ENCODE data around the gene ATP6V1B1. TPM values are rescaled to one million over a fixed set of nuclear protein-coding genes. Genes with fewer than 3 reads are reported as not detected.

Gene ATP6V1B1
- total RNA-seq, 1 experiment from 2014 or later = not detected

- H3K27me3 Mint-ChIP-seq (ENCODE audit: low read depth) = peaks cover 21% of the 10 kb centered on the region
- POLR2A ChIA-PET = no interaction called here
- CTCF ChIA-PET = interaction anchor here (0.7 to 4.9 kb wide), 25 partner anchors 9 to 195 kb away, joined by 3 to 68 read pairs (median 5); partner anchors contain the start of genes ATP6V1B1, MCEE, MPHOSPH10 and NAGK
- H3K36me3 Mint-ChIP-seq = peaks cover 11% of the 10 kb centered on the region
- ATAC-seq (no peak), DNase-seq (ENCODE audit: low spot score) (no peak)
- no peak overlapping the region for H3K27ac Mint-ChIP-seq
- no peaks in the 10 kb centered on the region for H3K9me3 Mint-ChIP-seq
- H3K4me1 Mint-ChIP-seq = peaks cover 8% of the 10 kb centered on the region
- no peak overlapping the region for H3K4me3 Mint-ChIP-seq
- TF ChIP-seq HMGA2 (CRISPR knock-in tag; IDR thresholded peaks at IDR 0.05) (no peak), ESRRA (CRISPR knock-in tag; IDR thresholded peaks at IDR 0.05; ENCODE audit: borderline replicate concordance) (no peak), GRHL2 (CRISPR knock-in tag; IDR thresholded peaks at IDR 0.05; ENCODE audit: insufficient replicate concordance, severe bottlenecking) (no peak), ZNF671 (CRISPR knock-in tag; IDR thresholded peaks at IDR 0.05) (no peak), IRF1 (CRISPR knock-in tag; IDR thresholded peaks at IDR 0.05) (no peak), SOX15 (CRISPR knock-in tag; IDR thresholded peaks at IDR 0.05) (no peak), ZNF425 (CRISPR knock-in tag; conservative IDR thresholded peaks at IDR 0.05) (no peak), USF1 (CRISPR knock-in tag; IDR thresholded peaks at IDR 0.05) (no peak), OVOL2 (CRISPR knock-in tag; IDR thresholded peaks at IDR 0.05; ENCODE audit: borderline replicate concordance) (no peak), ZNF232 (CRISPR knock-in tag; IDR thresholded peaks at IDR 0.05) (no peak), ZNF512 (CRISPR knock-in tag; IDR thresholded peaks at IDR 0.05; ENCODE audit: borderline replicate concordance) (no peak), ZSCAN18 (CRISPR knock-in tag; IDR thresholded peaks at IDR 0.05) (no peak), ZNF532 (CRISPR knock-in tag; IDR thresholded peaks at IDR 0.05; ENCODE audit: borderline replicate concordance) (no peak), PREB (CRISPR knock-in tag; IDR thresholded peaks at IDR 0.05; ENCODE audit: borderline replicate concordance) (no peak), ZNF317 (CRISPR knock-in tag; IDR thresholded peaks at IDR 0.05; ENCODE audit: borderline replicate concordance, low read depth) (no peak), ERG (CRISPR knock-in tag; IDR thresholded peaks at IDR 0.05) (no peak)
Observed at GRCh38 chr2:70983506-70984227, 48.0 kb downstream of the ATP6V1B1 start.
